GM06990 (cell line): ENCODE measurements around the gene SSB.
"Not testable (repeated sequence)": the region's sequence is repeated elsewhere in the genome, so short reads cannot be mapped to it uniquely, and the experiment has no call there.

Experiments used
- DNase-seq: peaks from one replicate; pipeline ENCODE4 v3.0.0-alpha.2; 2011; ENCODE audit not compliant: insufficient read length; ENCODE audit errors: extremely low read depth
- H3K27me3 ChIP-seq: replicated peaks from 2 replicates; pipeline ENCODE4 v1.6.0; 2011; ENCODE audit warnings: low read length; ENCODE audit not compliant: control insufficient read depth, insufficient read depth
- H3K36me3 ChIP-seq: 2 replicates; pipeline ENCODE4 v1.5.1; 2011; ENCODE audit warnings: low read length; ENCODE audit not compliant: control insufficient read depth, insufficient read depth
- H3K4me3 ChIP-seq: replicated peaks from 2 replicates; pipeline ENCODE4 v1.5.1; 2011; ENCODE audit warnings: low read depth, mild to moderate bottlenecking, control low read depth, low read length
- TF ChIP-seq, protein P1 (sequence below): IDR thresholded peaks from 2 replicates; pipeline ENCODE4 v1.5.1; 2011; ENCODE audit warnings: low read length, control low read depth, mild to moderate bottlenecking, inconsistent platforms; ENCODE audit not compliant: insufficient read depth, poor library complexity, severe bottlenecking

SSB gene

DNA sequence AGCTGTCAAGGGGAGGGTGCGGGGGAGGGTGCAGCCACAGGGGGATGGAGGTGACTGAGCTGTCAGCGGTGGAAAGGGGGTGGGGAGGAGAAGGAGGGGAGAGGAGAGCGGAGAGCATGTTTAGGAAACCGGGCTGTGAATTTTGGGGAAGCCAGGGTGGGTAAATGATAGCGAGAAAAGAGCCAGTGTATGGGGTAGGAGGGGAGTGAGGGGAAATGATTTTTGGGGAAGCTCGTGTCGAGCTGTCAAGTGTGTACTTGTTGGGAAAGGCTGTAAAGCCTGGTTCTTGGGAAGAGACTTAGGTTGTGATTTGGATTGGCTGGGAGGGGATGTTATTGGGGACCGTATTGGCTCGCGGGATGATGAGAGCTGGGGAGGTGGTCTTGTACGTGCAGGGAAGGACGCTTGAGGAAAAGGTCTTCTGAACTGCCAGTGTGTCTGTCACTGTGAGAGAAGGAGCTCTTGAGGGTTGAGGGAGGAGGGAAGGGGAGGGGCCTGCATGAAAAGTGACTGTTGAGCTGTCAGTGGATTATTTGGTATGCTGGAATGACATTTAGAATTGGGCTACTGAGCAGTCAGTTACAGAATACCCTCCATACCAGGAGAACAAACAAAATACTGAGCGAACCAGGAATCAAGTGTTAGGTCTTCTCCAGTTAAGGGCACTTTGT, 29.6 kb downstream of the SSB start:
- peak; percentile 25 for DNase-seq
- TF ChIP-seq, protein P1, sequence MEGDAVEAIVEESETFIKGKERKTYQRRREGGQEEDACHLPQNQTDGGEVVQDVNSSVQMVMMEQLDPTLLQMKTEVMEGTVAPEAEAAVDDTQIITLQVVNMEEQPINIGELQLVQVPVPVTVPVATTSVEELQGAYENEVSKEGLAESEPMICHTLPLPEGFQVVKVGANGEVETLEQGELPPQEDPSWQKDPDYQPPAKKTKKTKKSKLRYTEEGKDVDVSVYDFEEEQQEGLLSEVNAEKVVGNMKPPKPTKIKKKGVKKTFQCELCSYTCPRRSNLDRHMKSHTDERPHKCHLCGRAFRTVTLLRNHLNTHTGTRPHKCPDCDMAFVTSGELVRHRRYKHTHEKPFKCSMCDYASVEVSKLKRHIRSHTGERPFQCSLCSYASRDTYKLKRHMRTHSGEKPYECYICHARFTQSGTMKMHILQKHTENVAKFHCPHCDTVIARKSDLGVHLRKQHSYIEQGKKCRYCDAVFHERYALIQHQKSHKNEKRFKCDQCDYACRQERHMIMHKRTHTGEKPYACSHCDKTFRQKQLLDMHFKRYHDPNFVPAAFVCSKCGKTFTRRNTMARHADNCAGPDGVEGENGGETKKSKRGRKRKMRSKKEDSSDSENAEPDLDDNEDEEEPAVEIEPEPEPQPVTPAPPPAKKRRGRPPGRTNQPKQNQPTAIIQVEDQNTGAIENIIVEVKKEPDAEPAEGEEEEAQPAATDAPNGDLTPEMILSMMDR: no peak
- H3K27me3 ChIP-seq: no peaks in the 10 kb centered on the region
- peak overlapping the region; percentile 91 for H3K4me3 ChIP-seq
- H3K36me3 ChIP-seq: no peaks in the 10 kb centered on the region

DNA sequence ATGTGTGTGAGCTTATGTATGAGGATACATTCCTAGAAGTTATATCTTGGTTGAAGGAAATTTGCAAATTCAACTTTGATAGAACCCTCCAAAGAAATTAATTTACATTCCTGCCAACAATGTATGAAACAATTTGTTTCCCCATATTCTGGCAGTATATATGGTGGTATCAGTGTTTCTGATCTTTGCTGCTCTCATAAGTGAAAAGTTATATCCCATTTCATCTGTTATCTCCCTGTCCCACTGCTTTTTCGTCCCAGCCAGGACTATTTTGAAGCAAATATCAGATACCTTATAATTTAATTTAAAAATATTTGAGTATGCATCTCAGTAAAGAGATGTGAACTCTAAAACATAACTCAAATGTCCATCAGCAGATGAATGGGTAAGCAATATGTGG, 35.7 kb downstream of the SSB start:
- Histone ChIP-seq H3K4me3 (no peak overlapping the region), H3K27me3 (no peaks in the 10 kb centered on the region), H3K36me3 (no peaks in the 10 kb centered on the region)
- TF ChIP-seq, protein P1: no peak
- no peak for DNase-seq

DNA sequence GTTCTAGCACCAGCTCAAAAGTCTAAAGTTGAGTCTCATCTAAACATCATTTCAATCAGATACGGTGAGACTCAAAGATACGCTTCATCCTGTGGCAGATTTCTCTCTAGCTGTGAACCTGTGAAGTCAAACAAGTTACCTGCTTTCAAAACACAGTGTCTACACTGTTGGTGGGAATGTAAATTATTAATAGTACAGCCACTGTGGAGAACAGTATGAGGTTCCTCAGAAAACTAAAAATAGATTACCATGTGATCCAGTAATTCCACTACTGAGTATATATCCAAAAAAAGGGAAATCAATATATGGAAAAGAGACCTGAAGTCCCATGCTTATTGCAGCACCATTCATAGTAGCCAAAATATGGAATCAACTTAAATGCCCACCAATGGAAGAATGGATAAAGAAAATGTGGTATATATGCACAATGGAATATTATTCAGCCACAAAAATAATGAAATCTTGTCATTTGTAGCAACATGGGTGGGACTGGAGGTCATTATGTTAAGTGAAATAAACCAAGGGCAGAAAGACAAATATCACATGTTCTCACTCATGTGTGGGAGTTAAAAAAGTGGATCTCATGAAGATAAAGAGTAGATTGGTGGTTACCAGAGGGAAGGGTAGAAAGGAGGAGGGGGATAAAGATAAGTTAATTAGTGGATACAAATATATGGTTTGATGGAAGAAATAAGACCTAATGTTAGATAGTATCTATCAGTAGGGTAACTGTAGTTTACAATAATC, 40.2 kb downstream of the SSB start:
- no peak for DNase-seq
- no peaks in the 10 kb centered on the region for H3K27me3 ChIP-seq
- H3K4me3 ChIP-seq: no peak overlapping the region
- TF ChIP-seq, protein P1: no peak
- H3K36me3 ChIP-seq: no peaks in the 10 kb centered on the region

DNA sequence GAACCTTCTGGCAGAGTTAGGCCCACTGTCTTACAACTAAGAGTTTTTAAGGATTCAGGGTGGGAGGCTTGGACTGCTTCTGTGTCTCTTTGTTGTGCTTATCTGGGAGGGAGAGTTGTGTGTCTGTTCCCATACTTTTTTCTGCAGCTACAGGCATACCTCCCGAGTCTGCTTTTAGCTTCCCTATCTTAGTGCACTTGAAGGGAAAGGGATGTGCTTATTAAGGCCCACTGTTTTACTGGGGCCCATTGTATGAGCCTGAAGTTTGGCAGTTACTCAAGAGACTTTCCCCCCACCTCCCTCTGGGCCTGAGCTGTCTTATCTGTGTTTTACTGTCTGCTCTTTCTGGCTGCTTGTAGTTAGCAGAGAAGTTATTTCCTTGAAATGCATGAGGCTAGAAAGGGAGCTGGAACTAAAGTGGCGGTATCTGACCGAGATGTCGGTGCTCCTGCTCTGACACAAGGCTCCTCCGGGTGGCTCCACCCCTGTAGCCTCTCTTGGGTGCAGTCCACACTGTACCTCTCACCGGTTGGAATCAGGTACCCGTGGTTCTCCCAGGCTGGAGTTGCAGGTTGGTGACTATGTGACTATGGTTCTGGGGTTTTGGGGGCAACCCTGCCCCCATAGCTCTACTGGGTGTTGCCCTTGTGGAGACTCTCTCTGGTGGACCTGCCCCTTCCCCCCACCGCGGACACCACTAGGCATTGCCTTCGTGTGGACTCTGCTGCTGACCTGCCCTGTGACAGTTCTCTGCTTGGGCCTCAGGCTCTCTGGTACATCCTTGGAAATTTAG, 41.5 kb downstream of the SSB start:
- TF ChIP-seq, protein P1: no peak
- no peaks in the 10 kb centered on the region for H3K27me3 ChIP-seq
- DNase-seq: no peak
- no peaks in the 10 kb centered on the region for H3K36me3 ChIP-seq
- no peak overlapping the region for H3K4me3 ChIP-seq

DNA sequence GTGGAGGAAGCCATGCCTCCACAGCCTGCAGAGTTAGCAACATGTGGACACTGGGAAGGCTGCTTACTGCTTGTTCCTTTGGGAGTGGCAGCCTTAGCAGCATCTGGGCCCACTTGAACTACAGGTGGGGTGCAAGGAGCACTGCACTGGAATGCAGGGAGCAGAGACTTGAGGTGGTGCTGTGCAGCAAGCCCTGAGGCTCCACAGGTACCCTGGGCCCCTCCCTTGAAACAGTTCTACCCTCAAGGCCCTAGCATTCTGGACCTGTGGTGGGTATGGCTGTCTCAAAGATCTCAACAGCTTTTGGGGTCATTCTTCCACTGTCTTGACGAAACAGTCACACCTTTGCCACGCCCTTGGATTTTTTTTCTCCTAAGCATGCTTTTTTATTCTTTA, 42.1 kb downstream of the SSB start:
- no peak overlapping the region for H3K4me3 ChIP-seq
- DNase-seq: no peak

DNA sequence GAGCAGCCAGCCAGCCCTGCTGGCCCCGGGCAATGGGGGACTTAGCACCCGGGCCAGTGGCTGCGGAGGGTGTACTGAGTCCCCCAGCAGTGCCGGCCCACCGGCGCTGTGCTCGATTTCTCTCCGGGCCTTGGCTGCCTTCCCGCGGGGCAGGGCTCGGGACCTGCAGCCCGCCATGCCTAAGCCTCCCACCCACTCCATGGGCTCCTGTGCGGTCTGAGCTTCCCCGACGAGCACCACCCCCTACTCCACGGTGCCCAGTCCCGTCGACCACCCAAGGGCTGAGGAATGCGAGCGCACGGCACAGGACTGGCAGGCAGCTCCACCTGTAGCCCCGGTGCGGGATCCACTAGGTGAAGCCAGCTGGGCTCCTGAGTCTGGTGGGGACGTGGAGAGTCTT, 43.0 kb downstream of the SSB start:
- not testable (repeated sequence) for H3K4me3 ChIP-seq, H3K36me3 ChIP-seq, DNase-seq, H3K27me3 ChIP-seq

More for the DNA sequence above, 42.1 kb downstream of the SSB start:
- TF ChIP-seq, protein P1: no peak
- H3K36me3 ChIP-seq: no peaks in the 10 kb centered on the region
- no peaks in the 10 kb centered on the region for H3K27me3 ChIP-seq
